Testis (tissue), 2 donors: ENCODE data around the gene SYTL1.

Source experiments
- CTCF ChIP-seq, 3 experiments: fragments of 450-650 bp in 2 of 3; fragments of 200-600 bp in 1 of 3; sonication (generic) in 1 of 3; IDR thresholded peaks; one replicate each; pipeline ENCODE4 v1.5.1; 2016 to 2019; ENCODE audit warnings: antibody characterized with exemption in 3 of 3, mild to moderate bottlenecking in 2 of 3, moderate library complexity in 1 of 3
- POLR2A ChIP-seq: fragments of 450-650 bp; IDR thresholded peaks from one replicate; pipeline ENCODE4 v1.6.1; 2017; ENCODE audit warnings: antibody characterized with exemption, mild to moderate bottlenecking, moderate library complexity

GRCh38 chr1:27400082-27400962 lies 58.5 kb downstream of the SYTL1 start:
- TF ChIP-seq CTCF (IDR thresholded peaks at IDR 0.05): no peak
- TF ChIP-seq POLR2A: no peak
